HG03571 (cell line): ENCODE results near the gene GNAT1.
"Not testable (repeated sequence)": the region's sequence is repeated elsewhere in the genome, so short reads cannot be mapped to it uniquely, and the experiment has no call there.

Experiments
- ATAC-seq: cut with Tn5 transposase; IDR thresholded peaks from one replicate; pipeline ENCODE4 v1.9.1; 2021; ENCODE audit not compliant: unreplicated experiment

The GNAT1 gene

DNA sequence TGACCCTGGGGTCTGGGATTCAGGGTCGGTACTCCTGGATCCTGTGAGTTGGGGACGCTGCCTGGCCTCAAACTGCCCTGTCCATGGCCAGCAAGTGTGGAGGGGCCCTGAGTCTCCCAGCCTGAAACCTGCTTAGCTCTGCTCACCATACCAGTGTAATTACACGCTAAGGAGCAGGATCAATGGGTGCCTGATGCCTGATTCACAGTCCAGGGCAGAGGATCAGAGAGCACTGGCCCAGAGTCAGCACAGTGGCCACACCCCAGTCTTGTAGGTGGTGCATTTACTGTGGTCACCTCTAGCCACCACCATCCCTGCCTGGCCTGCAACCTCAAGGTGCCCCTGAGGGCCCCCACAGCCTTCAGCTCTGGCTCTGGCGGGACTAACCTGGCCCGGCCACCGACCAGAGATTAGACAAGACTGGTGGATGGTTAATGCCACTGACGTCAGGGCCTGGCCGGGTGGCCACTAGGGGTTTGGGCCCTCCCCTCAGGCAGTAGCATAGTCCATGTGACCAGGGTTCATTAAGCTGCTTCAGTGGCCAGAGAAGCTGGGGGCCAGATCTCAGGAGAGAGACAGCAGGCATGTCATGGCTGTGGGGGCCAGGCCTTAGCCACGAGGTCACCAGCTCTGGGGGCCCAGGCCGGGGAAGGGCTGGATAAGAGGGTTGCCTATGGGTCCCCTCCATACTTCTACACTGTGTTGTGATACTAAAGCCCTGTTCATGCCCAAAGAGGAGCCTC, 10.3 kb downstream of the GNAT1 start:
- no peak for ATAC-seq

GRCh38 chr3:50202353-50203112, 11.1 kb downstream of the GNAT1 start:
- no peak for ATAC-seq

DNA sequence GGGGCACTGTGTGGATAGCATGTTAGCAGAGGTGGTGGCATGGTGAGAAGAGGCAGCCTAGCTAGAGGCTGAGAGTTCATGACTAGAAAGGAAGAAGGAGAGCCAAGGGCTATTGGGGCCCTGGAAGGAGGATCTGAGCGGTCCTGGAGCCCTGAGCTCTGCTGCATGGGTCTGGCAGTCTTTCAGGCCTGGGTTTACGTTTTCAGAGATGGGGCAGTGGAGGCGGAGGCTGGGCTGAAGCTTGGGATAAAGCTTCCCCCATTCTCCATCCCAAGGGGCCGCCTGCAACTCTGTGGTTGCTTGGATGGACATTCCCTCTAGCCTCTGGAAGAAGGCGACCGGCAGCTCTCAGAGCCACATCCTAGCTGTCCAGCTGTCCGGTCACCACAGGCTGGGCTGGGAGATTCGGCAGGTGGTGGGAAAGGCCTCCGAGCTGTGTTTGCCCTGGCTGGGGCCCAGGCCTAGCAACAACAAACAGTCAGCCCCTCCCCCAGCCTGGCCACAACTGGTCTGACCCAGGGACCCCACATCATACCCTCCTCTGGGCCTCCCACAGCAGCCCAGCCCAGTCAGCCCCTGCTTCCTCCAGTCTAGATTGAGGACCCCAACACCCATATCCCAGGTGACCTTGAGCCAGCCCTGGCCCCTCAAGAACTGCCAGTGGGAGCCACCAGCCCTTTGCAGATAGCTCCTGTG, 11.9 kb downstream of the GNAT1 start:
- no peak for ATAC-seq

DNA sequence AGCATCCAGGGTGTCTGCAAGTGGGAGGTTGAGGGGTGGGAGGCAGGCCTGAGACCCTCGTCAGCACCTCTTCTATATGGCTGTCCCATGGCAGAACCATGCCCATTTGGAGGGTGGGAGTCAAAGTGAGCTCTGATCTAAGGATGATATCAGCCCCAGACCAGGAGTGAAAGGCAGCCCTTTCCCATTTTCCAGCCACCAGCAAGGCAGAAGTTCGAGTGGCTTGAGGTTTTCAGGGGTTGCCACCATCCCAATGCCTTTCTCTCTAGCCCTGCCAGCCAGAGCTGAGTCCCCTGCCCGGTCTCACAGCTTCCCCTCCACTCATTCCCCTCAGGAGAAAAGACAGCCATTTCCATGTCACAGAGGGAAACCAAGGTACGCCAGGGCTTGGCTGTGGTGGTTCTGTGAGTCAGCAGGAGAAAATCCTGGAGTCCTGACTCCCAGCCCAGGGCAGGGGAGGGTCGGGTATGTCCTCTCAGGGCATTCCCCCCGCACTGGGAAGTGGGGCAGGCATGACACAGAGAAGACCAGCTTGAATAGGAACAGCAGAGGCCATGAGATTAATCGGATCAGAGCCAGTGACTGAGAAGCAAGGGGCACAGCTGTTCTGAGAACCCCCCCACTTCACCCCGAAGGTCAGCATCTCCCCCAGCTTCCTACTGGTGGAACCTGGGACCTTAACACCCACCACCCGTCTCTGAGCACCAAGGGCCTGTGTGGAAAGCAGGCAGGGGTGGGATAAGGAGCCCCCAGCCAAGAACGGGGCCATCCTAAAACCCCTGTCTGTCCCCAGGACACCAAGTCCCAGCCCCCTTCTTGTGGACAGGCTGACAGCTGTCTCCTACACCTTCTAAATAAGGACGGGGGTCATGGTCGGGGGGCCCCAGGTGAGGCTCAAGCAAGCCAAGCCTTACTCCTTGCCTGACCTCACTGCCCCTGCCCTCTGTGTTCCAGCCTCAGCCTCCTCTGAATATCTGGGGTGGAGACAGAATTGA, 12.7 kb downstream of the GNAT1 start:
- ATAC-seq = no peak

DNA sequence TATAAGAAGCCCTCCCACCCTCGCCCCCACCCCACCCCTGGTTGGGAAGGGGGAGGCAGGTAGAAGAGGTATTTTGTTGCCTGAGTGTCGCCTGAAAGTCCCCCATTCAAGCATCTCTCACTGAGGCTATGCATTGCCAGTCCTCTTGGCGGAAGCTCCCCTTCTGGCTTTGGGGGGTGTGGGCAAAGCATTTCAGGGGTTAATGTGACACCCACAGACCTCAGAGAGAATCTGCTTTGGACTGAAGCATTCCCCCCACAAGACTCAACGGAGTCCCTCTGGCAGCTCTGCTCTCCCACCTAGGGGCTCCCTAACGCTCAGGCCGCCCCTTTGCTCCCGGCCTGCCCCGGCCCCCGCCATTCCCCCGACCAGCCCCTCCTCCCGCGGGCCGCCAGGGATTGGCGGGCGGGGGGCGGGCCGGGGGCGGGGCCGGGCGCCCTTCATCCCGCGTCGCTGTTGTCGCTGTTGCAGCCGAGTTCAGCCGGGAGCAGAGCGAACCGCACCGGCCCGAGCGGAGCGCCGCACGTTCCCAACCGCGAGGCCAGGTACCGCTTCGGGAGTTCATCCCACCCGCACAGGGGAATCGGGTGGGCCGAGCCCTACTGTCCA, 13.5 kb downstream of the GNAT1 start, which contains the start of gene SLC38A3:
Gene SLC38A3, plus strand, starts transcription at position 468 of the 609 bp plus-strand sequence. CDS start 8,929 bp downstream, outside the sequence.
- no peak for ATAC-seq

DNA sequence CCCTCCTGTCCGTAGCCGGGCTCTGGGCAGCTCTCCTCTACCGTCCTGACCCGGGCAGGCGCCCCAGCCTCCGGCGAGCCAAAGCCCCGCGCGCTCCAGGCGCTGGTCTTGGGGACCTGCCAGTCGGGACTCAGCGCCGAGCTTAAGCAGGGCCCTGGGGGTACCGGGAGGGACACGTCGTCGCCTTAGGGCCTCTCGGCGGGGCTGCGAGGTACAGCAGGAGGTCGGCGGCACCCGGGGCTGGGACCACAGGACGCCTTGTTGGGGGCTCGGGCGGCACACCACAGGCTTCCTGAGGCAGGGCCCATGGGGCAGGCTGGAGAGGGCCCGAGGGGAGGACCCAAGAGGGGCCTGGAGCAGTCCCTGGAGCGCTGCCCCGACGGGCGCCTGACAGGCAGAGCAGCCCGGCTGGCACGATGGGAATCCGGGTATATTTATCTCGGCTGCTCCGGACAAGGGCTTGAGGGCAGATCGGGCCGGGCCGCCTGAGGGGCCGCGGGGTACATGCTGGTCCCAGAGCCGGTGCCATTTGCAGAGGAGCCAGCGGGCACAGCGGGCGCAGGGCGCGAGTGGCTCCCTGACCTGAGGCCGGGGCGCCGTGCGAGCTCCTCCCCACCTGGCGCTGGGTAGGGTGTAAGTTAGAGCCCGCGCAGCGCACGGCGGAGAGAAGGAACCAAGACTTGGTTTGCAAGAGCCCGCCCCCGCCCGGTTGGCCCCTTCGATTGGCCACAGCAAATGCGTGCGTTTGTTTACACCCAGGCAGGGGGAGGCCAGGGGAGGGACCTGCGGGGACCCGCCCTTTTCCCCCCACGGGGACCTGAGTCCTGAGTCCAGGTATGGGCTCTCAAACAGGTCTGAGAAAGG, 14.2 kb downstream of the GNAT1 start:
- no peak for ATAC-seq

- ATAC-seq = no peak
Measured at GRCh38 chr3:50207359-50208042, 16.1 kb downstream of the GNAT1 start.

DNA sequence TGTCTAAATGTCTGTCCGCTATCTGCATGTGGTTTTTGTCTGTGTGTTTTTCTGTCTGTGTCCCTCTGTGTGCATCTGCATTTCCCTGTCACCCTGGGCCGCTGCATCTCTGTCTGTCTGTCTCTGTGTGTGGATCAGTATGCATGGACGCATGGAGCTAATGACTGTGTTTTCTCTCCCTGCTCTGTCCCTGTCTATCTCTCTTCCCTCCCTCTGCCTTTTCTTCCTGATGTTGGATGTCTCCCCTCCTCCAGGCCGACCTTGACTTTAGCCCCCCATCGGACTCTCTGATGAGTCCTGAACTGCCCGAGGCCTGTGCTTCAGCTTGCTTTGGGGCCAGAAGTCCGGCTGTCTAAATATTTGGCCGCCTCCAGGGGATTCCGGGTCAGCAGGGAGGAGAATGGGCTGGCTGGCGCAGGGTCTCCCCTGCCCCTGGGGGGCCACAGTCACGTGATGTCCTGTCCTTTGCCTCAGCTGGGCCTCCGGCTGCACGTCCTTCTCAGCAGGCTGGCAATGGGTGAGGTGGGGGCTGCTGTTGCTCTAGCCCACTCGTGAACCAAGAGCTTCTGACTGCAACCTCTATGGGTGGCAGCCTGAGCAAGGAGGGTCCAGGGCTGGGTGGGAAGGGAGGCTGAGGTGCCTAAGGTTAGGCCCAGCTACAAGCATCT, 17.4 kb downstream of the GNAT1 start:
- ATAC-seq = no peak

DNA sequence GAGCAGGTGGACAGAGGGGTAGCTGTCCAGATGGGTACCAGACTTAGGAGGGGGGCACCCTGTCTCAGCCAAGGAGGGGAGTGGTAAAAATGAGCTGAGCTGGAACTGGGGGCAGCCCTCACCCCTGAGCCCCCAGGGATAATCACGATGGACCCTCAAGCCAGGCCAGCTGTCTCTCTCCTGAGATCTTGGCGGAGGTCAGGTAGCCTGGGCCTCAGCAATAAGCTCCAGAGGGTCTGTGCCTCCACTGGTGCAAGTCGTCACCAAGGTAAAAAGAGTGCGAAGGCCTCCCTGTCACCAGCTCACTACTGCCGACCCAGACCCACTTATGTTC, 18.7 kb downstream of the GNAT1 start:
- no peak for ATAC-seq

DNA sequence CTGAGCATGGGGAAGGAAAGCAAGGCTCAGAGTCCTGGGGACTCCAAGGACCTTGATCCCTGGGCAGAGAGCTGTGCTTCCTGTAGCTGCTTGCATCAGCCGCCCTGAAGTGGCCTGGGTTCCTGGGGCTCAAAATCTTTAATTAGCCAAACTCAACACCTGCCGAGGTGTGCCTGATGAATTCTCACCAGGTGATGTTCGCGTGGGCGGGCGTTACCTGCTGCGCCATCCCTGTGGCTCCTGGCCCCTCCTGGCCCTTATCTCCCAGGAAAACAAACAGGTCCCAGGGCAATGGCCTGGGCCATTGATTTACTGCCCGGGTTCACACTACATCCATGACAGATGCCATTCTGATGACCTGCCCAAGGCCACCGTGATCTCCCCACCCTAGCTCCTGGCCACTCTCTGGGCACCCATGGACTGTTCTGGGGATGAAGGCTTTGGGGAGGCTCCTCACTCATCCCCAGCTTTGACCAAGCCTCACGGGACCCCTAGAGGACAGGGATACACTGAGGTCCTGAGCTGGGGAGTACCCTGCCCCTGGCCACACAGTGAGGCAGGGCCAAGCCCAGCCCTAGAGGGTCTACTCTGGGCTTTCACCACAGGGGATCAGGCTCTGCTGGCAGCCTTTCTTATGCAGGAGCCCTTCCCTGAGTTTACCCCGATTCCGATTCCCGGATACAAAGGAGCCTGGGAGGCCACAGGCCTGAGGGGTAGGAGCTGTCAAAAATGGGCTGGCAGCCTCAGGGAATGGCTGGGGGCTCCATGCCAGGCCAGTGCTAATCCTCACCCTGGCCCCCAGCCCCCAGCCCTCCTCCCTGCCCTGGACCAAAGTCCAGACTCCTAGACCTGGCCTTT, 19.3 kb downstream of the GNAT1 start:
- ATAC-seq = no peak

DNA sequence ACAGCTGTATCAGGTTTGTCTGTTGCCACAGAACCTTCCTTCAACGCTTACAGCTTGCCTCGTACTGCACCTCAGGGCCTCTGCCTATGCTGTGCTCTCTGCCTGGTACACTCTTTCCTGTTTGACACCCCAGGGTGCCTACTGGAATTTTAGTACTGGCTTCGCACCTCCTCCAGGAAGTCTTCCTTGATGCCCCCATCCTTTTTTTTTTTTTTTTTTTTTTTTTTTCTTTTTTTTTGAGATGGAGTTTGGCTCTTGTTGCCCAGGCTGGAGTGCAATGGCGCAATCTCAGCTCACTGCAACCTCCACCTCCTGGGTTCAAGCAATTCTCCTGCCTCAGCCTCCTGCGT, 19.9 kb downstream of the GNAT1 start:
- not testable (repeated sequence) for ATAC-seq

DNA sequence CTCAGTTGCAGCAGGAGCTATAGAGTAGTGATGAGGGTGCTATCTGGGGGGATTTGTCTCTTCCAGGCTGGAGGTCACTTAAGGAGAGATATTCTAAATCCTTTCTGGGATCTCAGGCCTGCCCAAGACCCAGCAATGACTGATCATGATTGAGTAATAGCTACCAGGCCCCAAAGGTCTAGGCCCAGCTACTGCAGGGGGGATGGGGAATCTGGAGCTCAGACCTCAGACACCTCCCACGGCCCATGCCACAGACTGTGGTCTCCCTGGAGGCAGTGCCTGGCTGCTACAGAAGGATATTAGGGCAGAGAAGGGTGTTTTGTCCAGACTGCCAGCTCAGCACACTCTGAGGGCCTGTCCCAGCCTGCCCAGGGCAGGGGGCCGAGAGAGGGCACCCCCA, 20.5 kb downstream of the GNAT1 start:
- no peak for ATAC-seq

DNA sequence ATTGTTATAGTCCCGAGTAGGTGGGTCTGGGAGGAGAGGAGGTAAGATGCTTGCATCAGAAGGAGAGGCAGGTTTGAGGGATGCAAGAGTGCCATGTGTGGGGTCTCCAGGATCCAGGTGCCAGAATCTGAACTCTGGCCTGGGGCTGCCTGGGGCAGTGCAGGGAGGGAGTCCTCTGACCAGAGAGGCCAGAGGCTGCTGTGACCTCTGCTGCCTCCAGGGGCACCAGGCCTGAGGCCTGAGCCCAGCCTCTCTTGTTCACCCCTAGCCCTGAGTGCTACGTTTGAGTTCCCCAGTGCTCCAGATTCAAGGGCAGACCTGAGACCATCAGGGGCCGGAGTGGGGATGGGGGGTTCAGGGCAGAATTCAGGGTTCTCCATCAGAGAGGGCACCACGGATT, 21.1 kb downstream of the GNAT1 start:
- ATAC-seq = no peak

DNA sequence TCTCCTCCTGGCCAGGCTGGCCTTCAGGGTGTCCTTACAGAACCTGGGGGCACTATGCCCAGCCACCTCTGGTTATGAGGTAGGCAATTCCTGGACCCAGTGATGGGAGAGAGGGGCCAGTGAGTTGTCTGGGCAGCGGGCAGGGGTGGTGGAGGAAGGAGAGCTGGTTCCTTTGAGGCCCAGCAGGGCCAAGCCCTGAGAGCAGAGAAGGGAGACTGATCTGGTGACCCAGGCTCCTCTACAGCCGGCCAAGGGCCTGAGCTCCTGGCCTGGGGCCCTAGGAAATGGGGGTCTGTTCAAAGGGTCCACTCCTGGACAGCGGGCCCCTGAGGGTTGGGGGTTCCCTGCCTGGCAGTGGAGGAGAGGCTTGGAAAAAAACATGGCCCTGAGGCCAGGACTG, 21.6 kb downstream of the GNAT1 start:
- ATAC-seq = no peak

GRCh38 chr3:50213373-50213772, 22.0 kb downstream of the GNAT1 start:
- no peak for ATAC-seq

- ATAC-seq = no peak
Measured at GRCh38 chr3:50214824-50215223, 23.4 kb downstream of the GNAT1 start.

DNA sequence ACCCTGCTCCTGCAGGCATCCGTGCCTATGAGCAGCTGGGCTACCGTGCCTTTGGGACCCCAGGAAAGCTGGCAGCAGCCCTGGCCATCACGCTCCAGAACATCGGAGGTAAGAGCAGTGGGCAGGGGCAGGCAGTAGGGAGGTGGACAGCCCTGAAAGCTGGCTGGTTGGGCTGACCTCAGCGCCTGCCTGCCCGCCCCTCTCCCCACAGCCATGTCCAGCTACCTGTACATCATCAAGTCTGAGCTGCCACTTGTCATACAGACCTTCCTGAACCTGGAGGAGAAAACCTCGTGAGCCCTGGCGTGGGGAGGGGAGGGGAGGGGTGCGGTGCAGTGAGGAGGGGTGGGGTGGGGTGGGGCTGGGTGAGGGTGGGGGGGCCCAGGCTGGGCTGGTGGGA, 24.1 kb downstream of the GNAT1 start:
- no peak for ATAC-seq
